Heart left ventricle (tissue), 16 donors: ENCODE measurements around the gene ATP2B1. TPM values are rescaled to one million over a fixed set of nuclear protein-coding genes. Genes with fewer than 3 reads are reported as not detected.

Experiments
- ATAC-seq, 4 donors: fragments of 200-7000 bp; cut with Tn5 transposase; one replicate each; pipeline ENCODE4 v1.9.1; 2020 to 2022; ENCODE audit warnings: moderate library complexity in 4 of 4, mild to moderate bottlenecking in 3 of 4, moderate number of reproducible peaks in 1 of 4
- DNase-seq, 5 donors: peaks; one replicate each; pipeline ENCODE4 v3.0.0-alpha.2; 2020
- H3K27ac ChIP-seq, 12 donors: fragments of 200-600 bp; sonication (generic) in 4 of 12; one replicate each; pipeline versions ENCODE4 v1.5.0 to v1.8.0; 2016 to 2022; ENCODE audit warnings: mild to moderate bottlenecking in 2 of 12
- H3K27me3 ChIP-seq, 9 donors: fragments of 200-600 bp; sonication (generic) in 2 of 9; one replicate each; pipeline versions ENCODE4 v1.5.1 to v1.8.0; 2016 to 2022; ENCODE audit warnings: mild to moderate bottlenecking in 3 of 9
- H3K36me3 ChIP-seq, 9 donors: fragments of 200-600 bp; sonication (generic) in 2 of 9; one replicate each; pipeline versions ENCODE4 v1.5.0 to v1.8.0; 2018 to 2022; ENCODE audit warnings: mild to moderate bottlenecking in 2 of 9
- H3K4me1 ChIP-seq, 12 donors: fragments of 200-600 bp; sonication (generic) in 4 of 12; one replicate each; pipeline versions ENCODE4 v1.5.0 to v1.8.0; 2016 to 2022; ENCODE audit warnings: mild to moderate bottlenecking in 3 of 12
- H3K4me3 ChIP-seq, 12 donors: fragments of 200-600 bp; sonication (generic) in 4 of 12; one replicate each; pipeline versions ENCODE4 v1.5.0 to v1.8.0; 2017 to 2022; ENCODE audit warnings: mild to moderate bottlenecking in 9 of 12, moderate library complexity in 4 of 12
- H3K9me3 ChIP-seq, 12 donors: fragments of 200-600 bp; sonication (generic) in 4 of 12; one replicate each; pipeline versions ENCODE4 v1.5.0 to v1.8.0; 2016 to 2022; ENCODE audit warnings: mild to moderate bottlenecking in 1 of 12
- CTCF ChIP-seq, 12 donors: fragments of 200-600 bp; sonication (generic) in 4 of 12; IDR thresholded peaks; one replicate each; pipeline versions ENCODE4 v1.5.0 to v1.8.0; 2018 to 2022; ENCODE audit warnings: antibody characterized with exemption in 12 of 12, mild to moderate bottlenecking in 5 of 12
- POLR2A ChIP-seq, 2 donors: fragments of 450-650 bp; IDR thresholded peaks; one replicate each; pipeline ENCODE4 v1.6.1; 2017; ENCODE audit warnings: antibody characterized with exemption in 2 of 2, mild to moderate bottlenecking in 2 of 2, moderate library complexity in 2 of 2
- WGBS, 4 donors: extraction: QIAGEN DNeasy Blood & Tissue Kit in 2 of 4; methylation state at CpG; one replicate each; pipeline versions ENCODE4 v1.1.5 to v1.1.7; 2013 to 2018; 5-methylcytosine and 5-hydroxymethylcytosine counted together
- intact Hi-C, 10 donors: fragments of 100-400 bp; cut with DNase I; formaldehyde crosslinking; loops; one replicate each; pipeline versions ENCODE4 v1.11.1 to v1.14.2; 2022
- polyA plus RNA-seq, 2 donors: library from polyadenylated mRNA; stranded (reverse); fragments of 200-250 nt; gene quantifications; one replicate each; pipeline ENCODE4 v1.2.3, GENCODE V29; 2013
- total RNA-seq, 9 donors: library from RNA; depleted of rRNA in 2 of 9; stranded (reverse); fragments of >200 nt in 2 of 9; fragmentation: NEBNext Ultra II Directional in 3 of 9; extraction: Animal tissue kit (Norgen Biotek cat#: 25700) in 3 of 9; gene quantifications; one replicate each; pipeline versions ENCODE4 v1.1.0 to v1.2.4, GENCODE V29; 2016 to 2023
- donor health status: ischemic (EF 13 %, LVEDD 7.1; RV severe dilation, severe dysfunction).
- donor health status: healthy with polysubstance abuse.
- donor health status: DM: no; HTN: yes; CAD: no.
- donor health status: DM: no; HTN: no; CAD: no.
- donor health status: ischemic (EF 25% LVEDD 6.9; RV normal size, moderate dysfunction).
- donor health status: ischemic (EF 25% LVEDD 5.7; RV mildly dilated, moderate dysfunction).
- donor health status: healthy.
- donor health status: DM: yes; HTN: yes; CAD: no.
- donor health status: ischemic (EF 35%, LVEDD 5.7; RV mildly dilated, moderate dysfunction).
- donor health status: nonischemic (EF 11% LVEDD 7.7; RV severe dilation, severe dysfunction).
- donor health status: DM: yes; HTN: yes; CAD: no.
- donor health status: PGD.
- donor health status: ischemic (EF 29% LVEDD 5.4; RV normal size, mild dysfunction).
- donor health status: nonischemic (EF 23%, LVEDD 6.1; RV moderate dilation, normal function).

The ATP2B1 gene
- total and polyA plus RNA-seq, 11 donors: 3.3 to 34.9 (median 18.5) TPM

DNA sequence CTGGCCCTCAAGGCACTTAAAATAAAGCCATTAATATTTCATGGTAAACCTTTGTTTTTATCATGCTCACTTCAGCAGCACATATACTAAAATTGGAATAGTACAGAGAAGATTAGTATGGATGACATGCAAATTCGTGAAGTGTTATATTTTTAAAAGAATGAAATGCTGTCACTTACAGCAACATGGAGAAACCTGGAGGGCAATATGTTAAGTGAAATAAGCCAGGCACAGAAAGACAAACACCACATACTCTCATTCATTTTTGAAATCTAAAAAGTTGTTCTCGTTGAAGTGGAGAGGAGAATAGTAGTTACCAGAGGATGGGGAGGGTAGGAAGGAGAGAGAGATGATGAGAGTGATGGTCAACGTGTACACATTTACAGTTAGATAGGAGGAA lies 45.4 kb upstream of the ATP2B1 start:
- H3K27me3 ChIP-seq: no peaks in the 10 kb centered on the region
- ATAC-seq (no peak), DNase-seq (no peak)
- WGBS, 4 donors: 71 to 76% (median 72%) methylated on average over 3 of the region's 3 CpGs
- H3K9me3 ChIP-seq: peaks cover 0 to 6% (median 0%) of the 10 kb centered on the region in 12 donors
- peaks cover 0 to 22% (median 0%) of the 10 kb centered on the region in 12 donors for H3K4me1 ChIP-seq
- no peak overlapping the region for H3K4me3 ChIP-seq
- intact Hi-C loops: no loop called here
- H3K27ac ChIP-seq: no peak overlapping the region
- no peaks in the 10 kb centered on the region for H3K36me3 ChIP-seq
- TF ChIP-seq CTCF (IDR thresholded peaks at IDR 0.05) (no peak), POLR2A (IDR thresholded peaks at IDR 0.05) (no peak)

DNA sequence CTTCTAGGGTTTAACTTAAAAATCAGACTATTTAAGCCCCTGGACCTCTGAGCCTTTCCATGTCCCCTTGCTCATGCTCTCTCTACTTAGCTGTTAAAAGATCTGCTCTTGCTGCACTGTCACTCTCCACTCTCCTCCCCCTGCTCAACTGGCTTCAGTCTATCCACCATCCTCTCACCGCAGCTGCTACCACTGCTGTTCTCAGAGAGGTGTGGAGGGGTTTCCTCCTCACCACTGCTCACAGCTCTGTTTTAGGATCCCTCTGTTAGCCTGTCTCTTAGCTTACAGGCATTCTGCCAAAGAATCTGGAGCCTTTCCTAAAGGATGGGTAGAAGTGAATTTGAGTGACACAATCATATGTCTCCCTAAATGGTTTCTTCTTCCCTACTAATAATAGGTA lies 43.7 kb upstream of the ATP2B1 start:
- no peak for TF ChIP-seq POLR2A (IDR thresholded peaks at IDR 0.05)
- TF ChIP-seq CTCF (IDR thresholded peaks at IDR 0.05): no peak
- intact Hi-C loops: no loop called here
- no peak for DNase-seq
- Histone ChIP-seq H3K4me1 (peaks cover 0 to 15% (median 0%) of the 10 kb centered on the region in 12 donors), H3K36me3 (no peaks in the 10 kb centered on the region), H3K4me3 (no peak overlapping the region), H3K27ac (no peak overlapping the region), H3K9me3 (peaks cover 0 to 6% (median 0%) of the 10 kb centered on the region in 12 donors), H3K27me3 (no peaks in the 10 kb centered on the region)
- WGBS, 4 donors: 59 to 73% (median 66%) methylated on average over 1 of the region's 1 CpG
- no peak for ATAC-seq

DNA sequence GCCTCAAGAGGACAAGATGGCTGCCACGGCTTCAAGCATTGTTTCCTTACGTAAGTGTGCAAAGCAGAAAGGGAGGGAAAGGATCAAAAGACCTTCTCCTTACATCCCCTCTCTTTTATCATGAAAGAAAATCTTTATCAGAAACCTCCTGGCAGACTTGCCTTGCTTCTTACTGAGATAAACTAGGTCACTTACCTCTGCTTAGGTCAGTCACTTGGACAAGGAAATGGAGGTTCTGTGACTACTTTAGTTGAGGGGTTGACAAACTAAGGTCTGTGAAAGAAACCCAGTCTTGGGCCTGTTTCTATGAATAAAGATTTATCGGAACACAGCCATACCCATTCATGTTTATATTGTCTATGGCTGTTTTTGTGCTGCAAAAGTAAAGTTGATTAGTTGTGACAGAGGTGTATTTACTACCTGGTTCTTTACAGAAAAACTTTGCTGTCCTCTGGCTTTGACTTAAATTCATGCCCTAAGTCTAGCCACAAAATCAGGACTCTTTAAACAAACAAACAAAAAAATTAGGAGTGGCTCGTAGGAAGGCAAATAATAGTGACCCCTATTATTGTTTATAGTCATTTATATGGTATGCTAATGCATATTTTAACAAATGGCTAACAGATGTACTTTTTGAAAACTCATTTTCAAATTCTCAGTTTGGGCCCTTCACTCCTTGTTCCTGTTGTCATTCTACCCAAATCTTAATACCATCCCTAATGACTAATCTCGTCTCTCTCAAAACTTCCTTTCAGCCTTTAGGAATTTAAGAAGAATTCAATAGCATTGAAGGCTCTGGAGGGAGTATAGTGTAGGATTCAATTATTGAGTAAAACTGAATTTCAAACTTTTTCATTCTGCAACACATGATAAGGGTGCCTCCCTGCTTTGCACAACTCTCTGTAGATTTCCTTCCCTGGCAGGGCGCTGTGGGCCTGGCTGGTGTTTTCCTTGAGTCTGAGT lies 42.0 kb upstream of the ATP2B1 start:
- DNase-seq (no peak), ATAC-seq (no peak)
- Histone ChIP-seq H3K36me3 (no peaks in the 10 kb centered on the region), H3K27me3 (no peaks in the 10 kb centered on the region), H3K9me3 (peaks cover 0 to 6% (median 0%) of the 10 kb centered on the region in 12 donors), H3K27ac (no peak overlapping the region), H3K4me3 (no peak overlapping the region), H3K4me1 (no peaks in the 10 kb centered on the region)
- TF ChIP-seq CTCF (IDR thresholded peaks at IDR 0.05) (no peak), POLR2A (IDR thresholded peaks at IDR 0.05) (no peak)
- WGBS, 4 donors: 73 to 79% (median 77%) methylated on average over 6 of the region's 6 CpGs
- intact Hi-C loops: no loop called here

GRCh38 chr12:89748791-89749190 lies 40.2 kb upstream of the ATP2B1 start:
- peaks cover 0 to 6% (median 0%) of the 10 kb centered on the region in 12 donors for H3K9me3 ChIP-seq
- no peak overlapping the region for H3K4me3 ChIP-seq
- no peaks in the 10 kb centered on the region for H3K4me1 ChIP-seq
- 88 to 94% (median 89%) methylated on average over 1 of the region's 1 CpG for WGBS, 4 donors
- H3K36me3 ChIP-seq: no peaks in the 10 kb centered on the region
- no peaks in the 10 kb centered on the region for H3K27me3 ChIP-seq
- TF ChIP-seq CTCF (IDR thresholded peaks at IDR 0.05): no peak
- no peak for TF ChIP-seq POLR2A (IDR thresholded peaks at IDR 0.05)
- intact Hi-C loops: no loop called here
- no peak for DNase-seq
- ATAC-seq: no peak
- H3K27ac ChIP-seq: no peak overlapping the region
